Body of pancreas (tissue), 4 donors: Measurements from ENCODE around the gene PGPEP1. TPM values are rescaled to one million over a fixed set of nuclear protein-coding genes. Genes with fewer than 3 reads are reported as not detected.

ENCODE experiments used
- ATAC-seq: fragments of 150-250 bp; one replicate; pipeline ENCODE4 v1.9.1; 2016
- DNase-seq, 4 donors: peaks; one replicate each; pipeline ENCODE4 v3.0.0-alpha.2; 2019
- H3K27ac ChIP-seq, 4 donors: fragments of 200-600 bp; sonication (generic); 1 replicate in 3 of 4; 2 replicates in 1 of 4; pipeline versions ENCODE4 v1.5.1 to v1.6.1; 2016 to 2019; ENCODE audit warnings: mild to moderate bottlenecking in 1 of 4, mixed read lengths in 1 of 4, moderate library complexity in 1 of 4
- H3K27me3 ChIP-seq, 2 donors: fragments of 200-600 bp; sonication (generic); one replicate each; pipeline ENCODE4 v1.6.0; 2016; ENCODE audit warnings: mild to moderate bottlenecking in 1 of 2
- H3K36me3 ChIP-seq, 2 donors: fragments of 200-600 bp; sonication (generic); replicated peaks in 1 of 2; 2 replicates each; pipeline ENCODE4 v1.5.1; 2016; ENCODE audit warnings: low read depth in 2 of 2; ENCODE audit not compliant: insufficient read depth in 1 of 2
- H3K4me1 ChIP-seq: fragments of 200-600 bp; sonication (generic); one replicate; pipeline ENCODE4 v1.6.0; 2016
- H3K4me3 ChIP-seq, 2 donors: fragments of 200-600 bp; sonication (generic); 1 replicate in 1 of 2; 2 replicates in 1 of 2; pipeline ENCODE4 v1.5.1; 2016 to 2019
- H3K9me3 ChIP-seq, 3 donors: fragments of 200-600 bp; sonication (generic); 1 replicate in 2 of 3; 2 replicates in 1 of 3; pipeline ENCODE4 v1.5.1; 2016
- POLR2A ChIP-seq, 3 donors: fragments of 450-650 bp; IDR thresholded peaks; one replicate each; pipeline ENCODE4 v1.6.1; 2016; ENCODE audit warnings: antibody characterized with exemption in 3 of 3, mild to moderate bottlenecking in 2 of 3
- WGBS, 2 donors: methylation state at CpG; one replicate each; pipeline ENCODE4 v1.1.5; 2017; 5-methylcytosine and 5-hydroxymethylcytosine counted together
- intact Hi-C: fragments of 100-400 bp; cut with DNase I; formaldehyde crosslinking; loops from one replicate; pipeline ENCODE4 v1.15.1; 2023
- total RNA-seq, 2 donors: library from RNA; depleted of rRNA; stranded (reverse); fragments of >200 nt; gene quantifications; one replicate each; pipeline ENCODE4 v1.1.0, GENCODE V29; 2016
- TF ChIP-seq, protein P1 (sequence below), 7 experiments: fragments of 450-650 bp in 4 of 7; fragments of 200-600 bp in 3 of 7; sonication (generic) in 3 of 7; IDR thresholded peaks; one replicate each; pipeline ENCODE4 v1.5.1; 2016 to 2019; ENCODE audit warnings: antibody characterized with exemption in 7 of 7

Gene PGPEP1
- total RNA-seq, 2 donors from 2014 or later, result 22.1 to 37.6 TPM

- intact Hi-C loops, result no loop called here
- TF ChIP-seq, protein P1, sequence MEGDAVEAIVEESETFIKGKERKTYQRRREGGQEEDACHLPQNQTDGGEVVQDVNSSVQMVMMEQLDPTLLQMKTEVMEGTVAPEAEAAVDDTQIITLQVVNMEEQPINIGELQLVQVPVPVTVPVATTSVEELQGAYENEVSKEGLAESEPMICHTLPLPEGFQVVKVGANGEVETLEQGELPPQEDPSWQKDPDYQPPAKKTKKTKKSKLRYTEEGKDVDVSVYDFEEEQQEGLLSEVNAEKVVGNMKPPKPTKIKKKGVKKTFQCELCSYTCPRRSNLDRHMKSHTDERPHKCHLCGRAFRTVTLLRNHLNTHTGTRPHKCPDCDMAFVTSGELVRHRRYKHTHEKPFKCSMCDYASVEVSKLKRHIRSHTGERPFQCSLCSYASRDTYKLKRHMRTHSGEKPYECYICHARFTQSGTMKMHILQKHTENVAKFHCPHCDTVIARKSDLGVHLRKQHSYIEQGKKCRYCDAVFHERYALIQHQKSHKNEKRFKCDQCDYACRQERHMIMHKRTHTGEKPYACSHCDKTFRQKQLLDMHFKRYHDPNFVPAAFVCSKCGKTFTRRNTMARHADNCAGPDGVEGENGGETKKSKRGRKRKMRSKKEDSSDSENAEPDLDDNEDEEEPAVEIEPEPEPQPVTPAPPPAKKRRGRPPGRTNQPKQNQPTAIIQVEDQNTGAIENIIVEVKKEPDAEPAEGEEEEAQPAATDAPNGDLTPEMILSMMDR (IDR thresholded peaks at IDR 0.05), result no peak
- no peak for TF ChIP-seq POLR2A (IDR thresholded peaks at IDR 0.05)
- WGBS, 2 donors, result 85 to 94% methylated on average over 19 to 23 of the region's 23 CpGs
- H3K9me3 ChIP-seq, result no peaks in the 10 kb centered on the region
- ATAC-seq (no peak), DNase-seq (no peak)
- no peaks in the 10 kb centered on the region for H3K27me3 ChIP-seq
- H3K27ac ChIP-seq, result no peak overlapping the region
- peaks cover 0 to 2% of the 10 kb centered on the region in 2 donors for H3K36me3 ChIP-seq
- no peak overlapping the region for H3K4me3 ChIP-seq
- H3K4me1 ChIP-seq, result peaks cover 13% of the 10 kb centered on the region
These were observed 30.1 kb upstream of the PGPEP1 start for GRCh38 chr19:18310118-18310909.

GRCh38 chr19:18310966-18311365, 29.4 kb upstream of the PGPEP1 start:
- Histone ChIP-seq H3K9me3 (no peaks in the 10 kb centered on the region), H3K27me3 (no peaks in the 10 kb centered on the region), H3K4me1 (peaks cover 10% of the 10 kb centered on the region), H3K36me3 (peaks cover 0 to 2% of the 10 kb centered on the region in 2 donors), H3K4me3 (no peak overlapping the region), H3K27ac (no peak overlapping the region)
- intact Hi-C loops, result no loop called here
- 84% methylated on average over 11 to 13 of the region's 13 CpGs for WGBS, 2 donors
- ATAC-seq (no peak), DNase-seq (no peak)
- TF ChIP-seq, protein P1 (IDR thresholded peaks at IDR 0.05), result no peak
- no peak for TF ChIP-seq POLR2A (IDR thresholded peaks at IDR 0.05)

GRCh38 chr19:18311502-18312091, 28.8 kb upstream of the PGPEP1 start:
- DNase-seq, result no peak
- 93% methylated on average over 22 of the region's 22 CpGs; no CpG with 5 or more reads in 1 of the 2 donors for WGBS, 2 donors
- H3K36me3 ChIP-seq, result peaks cover 0 to 2% of the 10 kb centered on the region in 2 donors

DNA sequence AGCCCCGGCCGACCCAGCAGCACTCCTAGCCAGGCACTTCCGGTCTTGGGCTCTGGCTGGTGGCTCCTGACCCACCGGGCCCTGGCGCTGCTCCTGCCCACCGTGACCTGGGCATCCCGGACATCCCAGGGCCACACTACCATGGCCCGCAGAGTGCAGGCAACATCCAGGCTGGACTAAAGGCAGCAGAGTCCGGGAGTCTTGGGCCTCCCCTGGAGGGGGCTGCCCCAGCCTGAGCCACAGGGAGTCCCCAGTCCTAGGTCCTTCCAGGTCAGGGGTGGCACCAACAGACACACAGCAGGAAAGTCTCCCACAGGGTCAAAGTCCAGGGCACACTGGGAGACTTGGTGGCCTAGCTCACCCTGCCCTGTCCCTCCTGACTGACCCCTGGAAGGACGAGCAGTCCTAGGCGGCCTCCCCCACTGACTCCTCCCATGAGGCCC, 28.3 kb upstream of the PGPEP1 start:
- no peaks in the 10 kb centered on the region for H3K9me3 ChIP-seq
- intact Hi-C loops, result no loop called here
- ATAC-seq (peak; percentile 42), DNase-seq (peak in 2 of 4 donors; percentile 45 to 47)
- H3K4me1 ChIP-seq, result peaks cover 10% of the 10 kb centered on the region
- H3K27ac ChIP-seq, result no peak overlapping the region
- H3K36me3 ChIP-seq, result peaks cover 0 to 2% of the 10 kb centered on the region in 2 donors
- TF ChIP-seq POLR2A (IDR thresholded peaks at IDR 0.05), result no peak
- TF ChIP-seq, protein P1 (IDR thresholded peaks at IDR 0.05), result no peak
- 75% methylated on average over 10 of the region's 11 CpGs; no CpG with 5 or more reads in 1 of the 2 donors for WGBS, 2 donors
- H3K27me3 ChIP-seq, result no peaks in the 10 kb centered on the region
- H3K4me3 ChIP-seq, result no peak overlapping the region

More at GRCh38 chr19:18311502-18312091, 28.8 kb upstream of the PGPEP1 start:
- intact Hi-C loops, result no loop called here
- Histone ChIP-seq H3K4me3 (no peak overlapping the region), H3K9me3 (no peaks in the 10 kb centered on the region), H3K27me3 (no peaks in the 10 kb centered on the region), H3K27ac (no peak overlapping the region), H3K4me1 (peaks cover 10% of the 10 kb centered on the region)
- TF ChIP-seq, protein P1 (IDR thresholded peaks at IDR 0.05), result no peak
- TF ChIP-seq POLR2A (IDR thresholded peaks at IDR 0.05), result no peak
- no peak for ATAC-seq
